Tibial artery (tissue), 4 donors: Measurements from ENCODE around the gene ZC3HAV1L.

Experiments used
- DNase-seq, 2 donors: peaks; one replicate each; pipeline ENCODE4 v3.0.0-alpha.2; 2019
- H3K27ac ChIP-seq, 2 donors: fragments of 200-600 bp; sonication (generic) in 1 of 2; 1 replicate in 1 of 2; 2 replicates in 1 of 2; pipeline ENCODE4 v1.5.1; 2018 to 2019; ENCODE audit warnings: mild to moderate bottlenecking in 1 of 2
- H3K27me3 ChIP-seq, 2 donors: fragments of 200-600 bp; sonication (generic) in 1 of 2; one replicate each; pipeline versions ENCODE4 v1.5.1 to v1.6.0; 2016 to 2019
- H3K36me3 ChIP-seq, 3 donors: fragments of 200-600 bp; sonication (generic) in 2 of 3; one replicate each; pipeline ENCODE4 v1.5.1; 2016 to 2019; ENCODE audit warnings: mild to moderate bottlenecking in 2 of 3
- H3K4me1 ChIP-seq, 4 donors: fragments of 200-600 bp; sonication (generic) in 2 of 4; 1 replicate in 3 of 4; 2 replicates in 1 of 4; pipeline ENCODE4 v1.5.1; 2016 to 2019
- H3K4me3 ChIP-seq, 2 donors: fragments of 200-600 bp; sonication (generic) in 1 of 2; 1 replicate in 1 of 2; 2 replicates in 1 of 2; pipeline ENCODE4 v1.5.1; 2018 to 2019; ENCODE audit warnings: mild to moderate bottlenecking in 2 of 2
- H3K9me3 ChIP-seq, 3 donors: fragments of 200-600 bp; sonication (generic) in 1 of 3; one replicate each; pipeline ENCODE4 v1.5.1; 2016 to 2019
- CTCF ChIP-seq, 2 experiments: fragments of 200-600 bp in 1 of 2; fragments of 450-650 bp in 1 of 2; IDR thresholded peaks; one replicate each; pipeline ENCODE4 v1.5.1; 2017 to 2019; ENCODE audit warnings: antibody characterized with exemption in 2 of 2, mild to moderate bottlenecking in 1 of 2, moderate library complexity in 1 of 2
- intact Hi-C: fragments of 100-400 bp; cut with DNase I; formaldehyde crosslinking; loops from one replicate; pipeline ENCODE4 v1.15.0; 2023; ENCODE audit warnings: low total_unique reads

Gene ZC3HAV1L

GRCh38 chr7:138982204-138982623 is 53.6 kb downstream of the ZC3HAV1L start:
- Histone ChIP-seq H3K27ac (no peak overlapping the region), H3K4me3 (peak overlapping the region; percentile 46 to 54), H3K4me1 (peaks cover 0 to 19% (median 7%) of the 10 kb centered on the region in 4 donors), H3K9me3 (peaks cover 0 to 8% (median 0%) of the 10 kb centered on the region in 3 donors), H3K36me3 (no peaks in the 10 kb centered on the region), H3K27me3 (peaks cover 0 to 7% of the 10 kb centered on the region in 2 donors)
- DNase-seq, result no peak
- no peak for TF ChIP-seq CTCF (IDR thresholded peaks at IDR 0.05)
- intact Hi-C loops, result no loop called here

GRCh38 chr7:138981332-138982203 is 54.3 kb downstream of the ZC3HAV1L start, which contains the start of gene KIAA1549:
KIAA1549 (minus strand) TSS chr7:138981389; CDS start chr7:138981269, 120 bp downstream.
- Histone ChIP-seq H3K4me3 (peak within 1 kb of the TSS; percentile 46 to 54), H3K36me3 (no peaks in the 10 kb centered on the region), H3K27ac (no peak within 1 kb of the TSS), H3K27me3 (peaks cover 0 to 11% of the 10 kb centered on the region in 2 donors), H3K4me1 (peaks cover 0 to 19% (median 7%) of the 10 kb centered on the region in 4 donors), H3K9me3 (peaks cover 0 to 1% (median 0%) of the 10 kb centered on the region in 3 donors)
- intact Hi-C loops, result no loop called here
- TF ChIP-seq CTCF (IDR thresholded peaks at IDR 0.05), result peak in 1 of 2 experiments; percentile 50
- DNase-seq, result peak in 1 of 2 donors; percentile 30

- Histone ChIP-seq H3K36me3 (no peaks in the 10 kb centered on the region), H3K9me3 (no peaks in the 10 kb centered on the region), H3K4me3 (peak overlapping the region; percentile 46 to 54), H3K27me3 (peaks cover 0 to 17% of the 10 kb centered on the region in 2 donors), H3K4me1 (peaks cover 0 to 19% (median 7%) of the 10 kb centered on the region in 4 donors), H3K27ac (no peak overlapping the region)
- intact Hi-C loops, result no loop called here
- no peak for TF ChIP-seq CTCF (IDR thresholded peaks at IDR 0.05)
- DNase-seq, result no peak
These were observed 55.1 kb downstream of the ZC3HAV1L start for GRCh38 chr7:138980563-138981291.

- Histone ChIP-seq H3K9me3 (no peaks in the 10 kb centered on the region), H3K4me1 (peaks cover 0 to 19% (median 7%) of the 10 kb centered on the region in 4 donors), H3K36me3 (no peaks in the 10 kb centered on the region), H3K4me3 (peak overlapping the region; percentile 46 to 54), H3K27me3 (peaks cover 0 to 17% of the 10 kb centered on the region in 2 donors), H3K27ac (no peak overlapping the region)
- DNase-seq, result no peak
- intact Hi-C loops, result no loop called here
- no peak for TF ChIP-seq CTCF (IDR thresholded peaks at IDR 0.05)
These were observed 55.8 kb downstream of the ZC3HAV1L start for GRCh38 chr7:138979988-138980562.

- Histone ChIP-seq H3K4me3 (no peak overlapping the region), H3K4me1 (peaks cover 0 to 19% (median 7%) of the 10 kb centered on the region in 4 donors), H3K27ac (no peak overlapping the region), H3K36me3 (no peaks in the 10 kb centered on the region), H3K9me3 (no peaks in the 10 kb centered on the region), H3K27me3 (peaks cover 0 to 21% of the 10 kb centered on the region in 2 donors)
- DNase-seq, result no peak
- intact Hi-C loops, result no loop called here
- no peak for TF ChIP-seq CTCF (IDR thresholded peaks at IDR 0.05)
These were observed 56.4 kb downstream of the ZC3HAV1L start for GRCh38 chr7:138979226-138979979.
